Endometrial microvascular endothelial cells (primary cell): ENCODE measurements around the gene STK32A. TPM values are rescaled to one million over a fixed set of nuclear protein-coding genes. Genes with fewer than 3 reads are reported as not detected.

Source experiments
- in situ Hi-C: cut with HindIII; loops from 2 replicates; pipeline ENCODE4 v1.10.0; 2017; ENCODE audit warnings: low sequenced_read_pairs, low pct_unique_long_range_greater_than_20kb; ENCODE audit errors: inconsistent ontology term
- total RNA-seq: library from RNA; depleted of rRNA; stranded (reverse); fragments of >200 nt; gene quantifications from one replicate; pipeline ENCODE4 v1.2.3, GENCODE V29; 2015; ENCODE audit errors: inconsistent ontology term

Gene STK32A
- total RNA-seq, 1 donor from 2014 or later: not detected

DNA sequence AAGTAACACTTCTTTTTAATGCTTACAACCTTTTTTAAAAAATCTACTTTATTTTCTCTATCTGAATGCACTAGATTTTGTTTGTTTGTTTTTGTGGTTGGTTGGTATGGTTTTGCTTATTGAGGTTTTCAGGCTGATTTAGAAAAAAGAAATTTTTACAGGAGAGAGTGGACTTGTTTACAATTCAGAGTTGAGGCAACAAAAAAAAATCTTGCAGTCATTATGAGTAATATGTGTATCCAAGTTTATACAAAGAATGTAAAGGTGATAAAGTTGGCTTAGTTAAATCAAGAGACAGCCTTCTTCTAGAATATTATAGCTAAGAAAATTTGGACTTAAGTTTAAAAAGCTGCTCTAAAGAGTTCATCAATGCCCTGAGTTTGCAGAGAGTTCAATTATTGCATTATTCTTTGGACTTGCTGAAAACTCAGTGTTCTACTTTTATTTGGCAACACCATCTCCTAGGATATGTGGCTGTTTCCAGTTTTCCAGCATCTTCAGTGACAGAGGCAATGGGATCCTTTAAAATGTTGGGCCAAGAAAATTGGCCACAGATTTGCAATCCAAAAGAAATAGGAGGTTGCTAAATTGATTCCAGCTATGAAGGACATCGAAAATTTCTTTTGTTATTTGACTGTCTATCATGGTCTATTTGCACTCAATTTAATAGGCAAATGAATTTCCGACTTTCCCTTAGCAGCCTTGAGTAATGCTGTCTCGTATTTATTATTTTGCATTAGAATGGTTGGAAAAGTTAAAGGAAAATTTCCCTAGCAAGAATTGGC is 10.7 kb downstream of the STK32A start:
- in situ Hi-C loops: no loop called here

DNA sequence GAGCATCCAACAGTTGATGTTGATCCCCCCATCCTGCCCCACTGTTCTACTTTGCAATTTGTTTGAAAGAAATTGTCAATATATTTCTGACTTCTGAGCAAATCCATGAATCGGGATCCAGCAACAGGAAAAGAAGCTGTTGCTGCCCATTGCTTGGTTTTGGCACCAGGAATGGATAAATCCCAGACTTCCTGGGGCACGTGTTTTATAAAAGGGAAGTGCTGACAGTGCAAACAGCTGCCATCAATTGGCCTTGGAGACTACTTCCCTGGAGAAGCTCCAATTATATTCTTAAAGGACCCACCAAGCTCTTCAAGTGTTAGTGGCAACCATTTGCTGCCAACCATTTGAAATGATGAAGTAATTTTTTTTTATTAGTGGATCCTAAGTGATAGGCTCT is 13.7 kb downstream of the STK32A start:
- in situ Hi-C loops: no loop called here

DNA sequence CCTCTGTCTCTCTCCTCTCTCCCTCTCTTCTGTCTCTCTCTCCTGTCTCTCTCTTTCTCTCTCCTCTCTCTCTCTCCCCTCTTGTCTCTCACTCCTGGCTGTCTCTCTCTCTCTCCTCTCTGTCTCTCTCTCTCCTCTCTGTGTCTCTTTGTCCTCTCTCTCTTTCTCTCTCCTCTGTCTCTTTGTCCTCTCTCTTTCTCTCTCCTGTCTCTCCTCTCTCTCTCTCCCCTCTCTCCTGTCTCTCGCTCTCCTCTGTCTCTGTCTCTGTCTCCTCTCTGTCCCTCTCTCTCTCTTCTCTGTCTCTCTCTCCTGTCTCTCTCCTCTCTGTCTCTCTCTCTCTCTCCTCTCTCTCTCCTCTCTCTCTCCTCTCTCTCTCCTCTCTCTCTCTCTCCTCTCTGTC is 25.0 kb downstream of the STK32A start:
- in situ Hi-C loops: loop anchor here (10.0 kb wide), 1 partner anchor 155 kb away; no protein-coding TSS in a partner anchor

DNA sequence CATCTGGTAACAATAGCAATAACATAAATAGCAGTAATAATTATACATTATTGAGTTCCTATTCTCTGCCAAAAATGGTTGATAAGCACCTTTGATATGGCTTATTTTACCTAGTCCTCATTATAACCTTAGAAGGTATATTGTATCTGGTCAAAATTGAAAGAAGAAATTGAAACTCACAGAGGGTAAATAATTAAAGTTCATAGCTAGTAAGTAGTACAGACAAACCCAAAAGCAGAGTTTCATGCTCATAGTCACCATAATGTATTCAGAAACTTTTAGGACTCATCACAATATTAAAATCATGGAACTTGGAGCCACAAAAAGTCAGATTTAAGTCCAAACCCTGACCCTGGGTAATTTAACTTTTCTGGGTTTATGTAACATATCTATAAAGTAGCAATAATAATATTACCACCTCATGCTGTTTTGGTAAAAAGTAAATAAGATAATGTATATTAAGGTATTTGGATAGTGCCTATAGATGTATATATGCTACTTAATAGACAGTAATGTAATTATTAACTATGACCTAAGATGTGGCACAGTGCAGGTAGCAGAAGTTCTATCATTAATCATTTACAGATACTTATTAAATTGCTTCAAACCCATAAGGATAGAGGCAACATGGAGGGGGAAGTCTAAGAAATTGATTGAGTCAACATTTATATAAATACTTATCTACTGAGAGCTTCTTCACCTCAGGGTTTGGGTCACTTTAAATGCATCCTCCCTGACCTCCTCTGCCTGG is 32.4 kb downstream of the STK32A start:
- in situ Hi-C loops: loop anchor here (10.0 kb wide), 1 partner anchor 162 kb away; no protein-coding TSS in a partner anchor

DNA sequence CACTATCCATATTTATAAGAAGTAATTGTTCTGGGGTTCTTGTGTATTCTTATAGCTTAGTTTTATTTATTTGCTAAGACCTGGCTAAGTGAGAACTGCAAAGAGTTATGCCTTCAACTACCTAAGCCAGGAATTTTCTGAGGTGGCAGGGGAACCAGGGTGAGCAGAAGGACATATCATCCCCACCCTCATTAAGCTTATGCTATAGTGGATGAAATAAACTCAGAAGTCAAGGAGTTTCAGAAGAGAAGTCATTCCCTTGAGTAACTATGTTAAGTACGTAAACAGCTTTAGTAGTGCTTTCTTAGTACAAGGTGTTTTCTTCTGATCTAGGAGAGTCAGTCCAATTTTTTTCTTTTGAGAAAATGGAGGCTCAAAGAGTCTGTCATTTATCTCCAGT is 41.7 kb downstream of the STK32A start:
- in situ Hi-C loops: no loop called here

DNA sequence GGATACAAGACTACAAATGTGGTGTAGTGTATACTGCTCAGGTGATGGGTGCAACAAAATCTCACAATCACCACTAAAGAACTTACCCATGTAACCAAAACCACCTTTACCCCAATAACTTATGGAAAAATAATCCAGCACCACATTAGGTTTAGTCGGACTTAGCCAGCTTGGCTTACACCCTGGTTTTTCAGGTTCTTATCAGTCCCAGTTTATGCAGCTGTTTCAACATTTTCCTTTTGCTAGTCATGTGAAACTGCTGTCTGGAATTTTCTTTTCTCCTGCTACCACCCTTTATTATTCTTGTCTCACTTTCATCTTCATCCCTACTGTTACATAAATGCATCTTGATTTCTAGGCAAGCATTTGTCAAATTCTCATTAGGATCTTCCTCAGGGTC is 51.5 kb downstream of the STK32A start:
- in situ Hi-C loops: no loop called here

DNA sequence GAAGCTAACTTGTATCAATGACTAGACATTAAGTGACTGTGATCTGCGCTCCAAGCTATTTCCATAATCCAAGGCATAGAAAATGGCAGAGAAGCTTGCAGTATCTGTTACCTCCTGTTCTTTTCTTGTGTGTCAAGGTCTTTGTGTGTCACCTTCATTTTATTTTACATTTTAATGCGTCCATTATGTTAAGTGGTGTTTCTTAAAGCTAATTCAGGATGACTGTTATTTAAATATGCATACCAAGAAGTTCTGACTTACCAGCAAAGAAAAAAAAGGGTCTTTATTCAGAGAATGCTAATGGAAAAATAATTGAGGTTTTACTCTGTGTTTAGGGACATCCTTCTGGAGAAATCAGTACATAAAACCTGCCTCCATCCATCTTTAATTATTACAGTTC is 52.3 kb downstream of the STK32A start:
- in situ Hi-C loops: no loop called here

DNA sequence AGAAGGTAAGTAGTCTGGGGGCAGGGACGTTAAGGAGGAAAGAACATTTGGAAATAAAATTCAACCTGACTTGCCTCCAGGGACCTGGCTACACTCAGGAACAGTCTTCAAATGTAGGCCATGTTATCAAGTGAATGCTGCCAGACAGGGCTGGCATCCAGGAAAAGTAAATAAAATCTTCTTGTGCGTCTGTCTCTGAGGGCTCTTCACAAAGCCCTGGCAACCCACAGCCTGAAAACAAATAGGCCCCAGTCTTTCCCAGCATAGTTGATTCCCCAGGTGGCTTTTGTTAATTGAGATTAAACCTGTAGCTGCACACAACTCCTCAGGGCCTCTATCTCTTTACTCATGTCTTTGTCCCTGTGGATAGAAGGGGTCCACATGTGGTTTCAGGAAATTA is 55.4 kb downstream of the STK32A start:
- in situ Hi-C loops: no loop called here

DNA sequence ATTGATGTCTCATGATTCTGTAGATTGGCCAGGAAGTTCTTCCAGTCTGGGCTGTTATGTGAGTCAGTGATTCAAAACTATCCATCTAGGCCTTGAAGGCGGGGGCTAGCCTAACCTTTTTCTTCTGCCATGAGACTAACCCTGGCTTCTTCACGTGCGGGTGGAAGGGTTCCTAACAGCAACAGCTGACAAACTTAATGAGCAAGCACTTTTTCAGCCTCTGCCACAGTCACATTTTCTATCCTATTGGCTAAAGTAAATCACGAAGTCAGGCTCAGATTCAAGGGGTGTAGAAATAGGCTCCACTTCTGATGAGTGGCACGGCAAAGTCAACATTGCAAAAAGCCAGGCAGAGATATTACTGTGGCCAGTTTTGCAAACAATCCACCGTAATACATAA is 68.4 kb downstream of the STK32A start:
- in situ Hi-C loops: no loop called here

DNA sequence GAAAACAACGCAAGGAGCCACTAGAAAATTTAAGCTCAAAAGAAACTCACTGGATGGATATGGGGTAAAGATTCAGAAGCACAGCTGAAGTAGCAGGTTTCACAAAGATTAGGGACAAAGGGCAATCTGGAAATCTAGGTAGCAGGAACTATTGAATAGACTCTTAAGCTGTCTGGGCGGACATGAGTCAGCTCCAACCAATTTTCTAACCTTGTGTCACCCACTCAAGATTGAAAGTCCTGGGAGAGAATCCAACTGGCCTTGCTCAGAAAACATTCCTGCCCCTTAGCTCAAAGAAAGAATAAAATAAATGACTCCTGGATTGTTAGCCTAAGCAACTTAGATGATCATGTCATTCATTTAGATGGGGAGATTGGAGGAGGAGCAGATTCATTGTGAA is 69.2 kb downstream of the STK32A start:
- in situ Hi-C loops: no loop called here

DNA sequence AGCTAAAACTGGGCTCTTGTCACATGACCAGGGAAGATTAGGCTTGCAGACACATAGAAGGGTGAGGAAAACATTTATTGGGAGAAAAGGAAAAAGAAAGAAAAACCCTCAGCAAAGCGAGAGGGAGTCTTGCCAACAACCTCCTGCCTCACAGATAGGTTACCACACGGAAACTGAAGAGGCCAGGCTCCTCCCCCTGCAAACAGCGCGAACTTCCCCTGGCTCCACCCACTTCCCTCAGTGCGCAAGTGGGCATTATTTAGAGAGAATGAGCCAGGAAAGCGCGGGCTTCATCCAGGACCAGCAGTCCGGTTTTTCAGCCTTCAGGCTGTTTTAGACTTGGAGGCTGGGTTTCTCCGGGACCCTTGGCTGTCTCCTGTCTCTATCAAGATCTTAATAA is 70.3 kb downstream of the STK32A start:
- in situ Hi-C loops: no loop called here

DNA sequence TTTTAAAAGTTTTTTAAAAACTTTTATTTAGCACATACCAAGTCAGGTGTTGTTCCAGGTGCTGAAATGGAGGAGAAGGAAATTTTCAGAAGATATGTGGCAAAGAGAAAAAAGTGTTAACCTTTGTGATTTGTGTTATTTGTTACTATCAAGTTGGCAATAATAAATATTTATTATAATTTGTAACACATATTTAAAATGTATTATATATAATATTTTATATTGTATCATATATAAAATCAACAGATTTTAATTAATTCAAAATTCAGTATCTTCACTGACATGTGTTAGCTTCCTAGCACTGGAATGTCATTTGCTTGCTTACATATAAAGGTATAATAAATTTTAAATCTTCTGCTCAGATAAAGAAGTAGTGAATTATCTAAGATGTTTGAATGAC is 71.5 kb downstream of the STK32A start:
- in situ Hi-C loops: no loop called here

DNA sequence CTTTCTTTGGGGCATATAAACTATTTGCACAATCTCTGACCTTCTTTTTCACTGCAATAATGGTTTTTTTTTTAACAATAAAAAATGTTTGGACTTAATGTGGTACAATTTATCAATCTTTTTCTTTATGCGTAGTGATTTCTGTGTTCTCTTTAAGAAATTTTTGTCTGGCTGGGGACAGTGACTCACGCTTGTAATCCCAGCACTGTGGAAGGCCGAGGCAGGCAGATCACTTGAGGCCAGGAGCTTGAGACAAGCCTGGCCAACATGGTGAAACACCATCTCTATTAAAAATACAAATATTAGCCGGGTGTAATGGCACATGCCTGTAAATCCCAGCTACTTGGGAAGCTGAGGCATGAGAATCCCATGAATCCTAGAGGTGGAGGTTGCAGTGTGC is 72.3 kb downstream of the STK32A start:
- in situ Hi-C loops: no loop called here

DNA sequence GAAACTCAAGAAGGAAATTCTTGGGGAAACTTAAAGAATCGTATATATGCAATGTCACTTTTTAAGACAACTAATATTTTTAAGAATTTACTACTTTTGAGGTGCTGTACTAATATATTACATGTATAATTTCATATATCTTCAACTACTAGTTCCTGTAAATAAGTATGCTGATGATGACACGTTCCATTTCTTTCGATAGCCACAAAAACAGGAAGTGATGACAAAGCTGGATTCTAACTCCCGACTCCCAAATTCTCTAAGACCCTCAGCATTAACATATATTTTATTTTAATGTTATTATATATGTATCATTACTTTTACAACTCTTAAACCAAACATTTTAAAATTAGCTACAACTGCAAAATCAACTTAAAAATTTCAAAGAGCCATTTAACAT is 74.8 kb downstream of the STK32A start:
- in situ Hi-C loops: no loop called here

DNA sequence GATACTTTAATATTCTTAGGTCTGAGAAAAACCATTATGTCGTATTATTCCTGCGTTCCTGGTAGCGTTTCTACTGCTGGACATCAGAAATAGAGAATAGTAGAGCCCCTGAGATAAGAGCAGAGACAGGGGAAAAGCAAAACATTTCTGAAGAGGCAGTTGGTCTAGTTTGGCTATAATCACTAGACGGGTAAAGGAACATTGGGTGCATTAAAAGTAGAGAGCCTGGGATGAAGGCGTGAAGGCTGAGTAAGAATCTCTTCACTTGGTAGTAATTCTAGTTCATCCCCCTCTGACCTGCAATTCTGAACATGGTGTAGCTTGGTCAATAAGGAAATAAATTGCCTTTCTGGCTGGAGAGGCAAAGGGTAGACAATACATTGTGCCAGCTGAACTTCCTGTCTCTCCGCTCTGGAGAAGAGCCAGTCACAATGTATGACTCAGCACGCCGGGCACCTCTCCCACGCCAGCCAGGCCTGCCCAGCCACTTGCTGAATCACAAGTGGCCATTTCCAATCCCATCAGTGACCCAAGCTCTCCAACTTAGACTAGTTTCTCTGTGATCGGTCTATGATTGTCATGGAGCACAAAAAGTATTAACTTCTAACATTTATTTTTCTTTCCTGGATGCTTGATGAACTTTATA is 75.4 kb downstream of the STK32A start:
- in situ Hi-C loops: no loop called here

DNA sequence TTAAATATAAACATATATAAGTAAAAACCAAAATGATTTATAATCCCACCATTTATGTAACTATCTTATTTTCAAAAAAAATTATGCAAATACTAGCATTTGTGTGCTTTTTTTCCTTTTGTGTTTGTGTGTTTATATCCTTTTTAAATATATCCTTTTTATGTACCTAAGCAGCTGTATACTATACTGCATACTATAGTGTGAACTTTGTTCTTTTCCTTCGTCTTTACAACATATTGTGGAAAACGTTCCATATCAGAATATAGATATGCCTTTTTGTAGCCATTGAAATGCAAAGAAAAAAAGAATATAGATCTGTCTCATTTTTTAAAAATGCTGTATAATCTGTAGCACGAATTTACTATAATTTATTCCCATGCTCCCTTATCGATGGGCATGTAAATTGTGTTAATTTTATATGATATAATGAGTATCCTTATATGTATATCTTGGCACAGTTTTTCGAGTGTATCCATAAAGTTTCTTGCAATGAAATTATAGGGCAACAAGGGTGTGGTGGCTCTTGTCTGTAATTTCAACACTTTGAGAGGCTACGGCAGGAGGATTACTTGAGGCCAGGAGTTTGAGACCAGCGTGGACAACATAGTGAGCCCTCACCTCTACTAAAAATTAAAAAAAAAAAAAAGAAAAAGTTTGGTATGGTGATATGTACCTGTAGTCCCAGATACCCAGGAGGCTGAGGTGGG is 83.3 kb downstream of the STK32A start:
- in situ Hi-C loops: no loop called here

DNA sequence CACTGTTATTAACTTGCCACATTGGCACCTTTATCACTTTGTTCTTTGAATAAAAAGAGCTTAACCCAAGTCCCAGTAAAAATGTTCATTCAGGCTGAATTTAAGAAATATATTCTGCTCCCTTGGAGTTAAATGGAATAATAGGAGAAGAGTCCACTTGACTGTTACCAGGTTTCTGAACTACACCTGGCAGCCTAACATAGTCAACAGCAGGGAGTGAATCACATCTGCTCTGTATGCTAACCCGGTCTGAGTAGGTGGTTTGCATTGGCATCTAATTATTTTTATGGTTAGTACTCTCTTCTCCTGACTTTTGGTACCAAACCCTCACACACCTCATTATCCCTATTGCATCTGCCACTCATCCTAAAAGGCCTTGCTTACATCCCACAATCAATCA is 86.7 kb downstream of the STK32A start:
- in situ Hi-C loops: no loop called here

DNA sequence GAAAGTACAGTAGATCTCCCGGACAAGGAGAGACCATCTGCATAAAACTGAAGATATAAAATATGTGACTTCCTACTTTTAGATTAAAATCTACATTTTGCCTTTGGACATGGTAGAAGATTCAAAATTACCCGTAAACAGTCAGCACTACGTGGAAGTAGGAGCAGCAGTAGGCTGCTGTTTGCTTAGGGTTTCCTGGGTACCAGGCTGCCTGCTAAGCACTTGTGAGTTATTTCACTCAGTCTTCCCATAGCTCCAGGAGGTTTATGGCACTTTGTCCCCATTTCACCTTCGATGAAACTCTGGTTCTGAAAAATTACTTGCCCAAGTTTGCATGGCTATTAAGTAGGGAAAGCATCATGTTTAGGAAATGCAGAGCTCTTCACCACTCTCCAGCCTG is 92.6 kb downstream of the STK32A start:
- in situ Hi-C loops: no loop called here

DNA sequence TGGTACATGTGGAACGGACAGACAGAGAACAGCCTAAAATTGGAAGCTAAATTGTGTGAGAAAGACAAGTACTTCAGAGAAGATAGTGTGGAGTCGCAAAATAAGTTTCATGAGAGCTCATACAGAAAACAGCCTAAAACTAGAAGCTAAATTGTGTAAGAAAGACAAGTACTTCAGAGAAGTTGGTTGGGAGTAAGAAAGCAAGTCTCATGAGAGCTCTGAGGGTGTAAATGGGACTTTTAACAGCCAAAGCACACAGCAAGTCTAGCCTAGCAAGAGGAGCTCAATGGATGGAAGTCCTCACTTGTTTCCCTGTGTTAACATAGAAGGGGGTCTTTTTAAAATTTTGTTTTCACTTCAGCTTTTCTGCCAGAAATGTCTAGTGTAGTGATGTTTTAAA is 93.1 kb downstream of the STK32A start:
- in situ Hi-C loops: no loop called here
